PC-9 (cell line): ENCODE results near the gene MXRA8. TPM values are rescaled to one million over a fixed set of nuclear protein-coding genes. Genes with fewer than 3 reads are reported as not detected.

ENCODE experiments used
- BruUV-seq: library from RNA; stranded (reverse); fragments of 400-500 nt; replicated peaks from 2 replicates; lab custom pipeline; 2021; lab: Mats Ljungman, UMichigan
- CTCF ChIA-PET: fragments of 300-600 bp; sonication (Branson Sonifier 250); formaldehyde crosslinking; loops from one replicate; lab custom pipeline; 2022; ENCODE audit warnings: antibody characterized with exemption; lab: Charles Lee
- POLR2A ChIA-PET: fragments of 300-600 bp; sonication (Branson Sonifier 250); formaldehyde crosslinking; loops from one replicate; lab custom pipeline; 2022; ENCODE audit warnings: antibody characterized with exemption; ENCODE audit not compliant: unreplicated experiment; lab: Charles Lee
- DNase-seq, 2 experiments: peaks; one replicate each; pipeline versions ENCODE4 v3.0.0 to v3.0.0-alpha.2; 2015 to 2022; ENCODE audit warnings: mixed read lengths in 1 of 2
- H2AFZ ChIP-seq: fragments of 200-600 bp; sonication (generic); 2 replicates; pipeline ENCODE4 v1.8.1; 2017; ENCODE audit warnings: antibody characterized with exemption
- H3F3A ChIP-seq: fragments of 200-600 bp; sonication (generic); 2 replicates; pipeline ENCODE4 v1.8.1; 2017; ENCODE audit warnings: antibody characterized with exemption, mild to moderate bottlenecking, low read depth; ENCODE audit not compliant: insufficient read depth
- H3K27ac ChIP-seq: fragments of 200-600 bp; sonication (generic); 2 replicates; pipeline ENCODE4 v1.6.1; 2016; ENCODE audit warnings: mixed run types
- H3K27me3 ChIP-seq: fragments of 200-600 bp; sonication (generic); 2 replicates; pipeline ENCODE4 v1.6.1; 2016; ENCODE audit warnings: low read depth, mixed run types; ENCODE audit not compliant: insufficient read depth
- H3K36me3 ChIP-seq: fragments of 200-600 bp; sonication (generic); 2 replicates; pipeline ENCODE4 v1.6.1; 2016; ENCODE audit warnings: low read depth, mixed run types
- H3K4me1 ChIP-seq: fragments of 200-600 bp; sonication (generic); replicated peaks from 2 replicates; pipeline ENCODE4 v1.6.1; 2016; ENCODE audit warnings: mixed run types; ENCODE audit not compliant: insufficient read depth
- H3K4me2 ChIP-seq: fragments of 200-600 bp; sonication (generic); 2 replicates; pipeline ENCODE4 v1.6.1; 2017; ENCODE audit warnings: mixed run types
- H3K4me3 ChIP-seq: fragments of 200-600 bp; sonication (generic); 2 replicates; pipeline ENCODE4 v1.6.1; 2016; ENCODE audit warnings: mixed run types
- H3K79me2 ChIP-seq: fragments of 200-600 bp; sonication (generic); 2 replicates; pipeline ENCODE4 v1.6.1; 2017; ENCODE audit warnings: low read depth, mixed run types
- H3K9me2 ChIP-seq: fragments of 200-600 bp; sonication (generic); 2 replicates; pipeline ENCODE4 v1.8.1; 2017; ENCODE audit warnings: mild to moderate bottlenecking; ENCODE audit not compliant: insufficient read depth
- H3K9me3 ChIP-seq: fragments of 200-600 bp; sonication (generic); 2 replicates; pipeline ENCODE4 v1.8.1; 2016; ENCODE audit warnings: low read depth; ENCODE audit not compliant: insufficient read depth
- H4K20me1 ChIP-seq: fragments of 200-600 bp; sonication (generic); 2 replicates; pipeline ENCODE4 v1.8.1; 2017; ENCODE audit not compliant: insufficient read depth
- CTCF ChIP-seq: fragments of 200-600 bp; sonication (generic); conservative IDR thresholded peaks from 2 replicates; pipeline ENCODE4 v1.6.1; 2017; ENCODE audit warnings: mixed run types, antibody characterized with exemption, mild to moderate bottlenecking, moderate library complexity
- EZH2 ChIP-seq: fragments of 200-600 bp; sonication (generic); IDR thresholded peaks from 2 replicates; pipeline ENCODE4 v1.8.0; 2017; ENCODE audit warnings: antibody characterized with exemption, low read depth
- intact Hi-C: fragments of 100-400 bp; cut with micrococcal nuclease; formaldehyde crosslinking; loops from one replicate; pipeline ENCODE4 v1.10.0; 2022; ENCODE audit not compliant: unreplicated experiment
- total RNA-seq: library from RNA; stranded (reverse); gene quantifications from 2 replicates; pipeline ENCODE4 v1.2.3, GENCODE V29; 2021

Gene MXRA8
- total RNA-seq, 1 experiment from 2014 or later, result 0.55 TPM

- no TSS peak for BruUV-seq
- POLR2A ChIA-PET, result no interaction called here
- peak; percentile 88 for DNase-seq
- Histone ChIP-seq H3K4me2 (peak overlapping the region; percentile 23), H3K27ac (no peak overlapping the region), H3K4me1 (peaks cover 30% of the 10 kb centered on the region), H3K36me3 (no peaks in the 10 kb centered on the region), H3K79me2 (no peaks in the 10 kb centered on the region), H3K9me3 (no peaks in the 10 kb centered on the region), H3F3A (peaks cover 23% of the 10 kb centered on the region; the same call in 1 of the 2 replicates), H3K27me3 (no peaks in the 10 kb centered on the region), H3K9me2 (no peaks in the 10 kb centered on the region), H4K20me1 (no peaks in the 10 kb centered on the region), H2AFZ (no peak overlapping the region), H3K4me3 (no peak overlapping the region)
- CTCF ChIA-PET, result no interaction called here
- TF ChIP-seq EZH2 (no peak), CTCF (no peak)
- intact Hi-C loops, result no loop called here
These were observed 5.9 kb upstream of the MXRA8 start for GRCh38 chr1:1364266-1364665.

- ChIA-PET CTCF (interaction anchor here (0.6 kb wide), 1 partner anchor 302 kb away, joined by 4 read pairs; no protein-coding TSS in a partner anchor), POLR2A (no interaction called here)
- Histone ChIP-seq H3K4me3 (no peak overlapping the region), H3K27ac (no peak overlapping the region), H4K20me1 (no peaks in the 10 kb centered on the region), H3K9me2 (no peaks in the 10 kb centered on the region), H3F3A (peaks cover 33% of the 10 kb centered on the region; the same call in 1 of the 2 replicates), H2AFZ (no peak overlapping the region), H3K36me3 (no peaks in the 10 kb centered on the region), H3K27me3 (no peaks in the 10 kb centered on the region), H3K4me1 (peaks cover 34% of the 10 kb centered on the region), H3K79me2 (no peaks in the 10 kb centered on the region), H3K9me3 (no peaks in the 10 kb centered on the region), H3K4me2 (no peak overlapping the region)
- TF ChIP-seq CTCF, result no peak
- TF ChIP-seq EZH2, result no peak
- no peak for DNase-seq
- intact Hi-C loops, result no loop called here
- no TSS peak for BruUV-seq
These were observed 3.6 kb upstream of the MXRA8 start for GRCh38 chr1:1361982-1362423.

GRCh38 chr1:1361233-1361981 lies 3.1 kb upstream of the MXRA8 start:
- POLR2A ChIA-PET, result no interaction called here
- no peaks in the 10 kb centered on the region for H3K9me2 ChIP-seq
- no peaks in the 10 kb centered on the region for H3K9me3 ChIP-seq
- peaks cover 33% of the 10 kb centered on the region; the same call in 1 of the 2 replicates for H3F3A ChIP-seq
- H2AFZ ChIP-seq, result no peak overlapping the region
- H3K4me3 ChIP-seq, result no peak overlapping the region
- no peaks in the 10 kb centered on the region for H3K36me3 ChIP-seq
- peaks cover 34% of the 10 kb centered on the region for H3K4me1 ChIP-seq
- H4K20me1 ChIP-seq, result no peaks in the 10 kb centered on the region
- peak overlapping the region; percentile 62 for H3K4me2 ChIP-seq
- TSS peak; percentile 12 for BruUV-seq
- TF ChIP-seq CTCF (no peak), EZH2 (no peak)
- no peaks in the 10 kb centered on the region for H3K79me2 ChIP-seq
- CTCF ChIA-PET, result no interaction called here
- DNase-seq, result peak in 1 of 2 experiments; percentile 31
- H3K27me3 ChIP-seq, result no peaks in the 10 kb centered on the region
- no peak overlapping the region for H3K27ac ChIP-seq
- intact Hi-C loops, result no loop called here
